Measurements from ENCODE around the gene BPTF. TPM values are rescaled to one million over a fixed set of nuclear protein-coding genes. Genes with fewer than 3 reads are reported as not detected.
"Not testable (repeated sequence)": the region's sequence is repeated elsewhere in the genome, so short reads cannot be mapped to it uniquely, and the experiment has no call there.

The BPTF gene
- total RNA-seq, 1 experiment from 2014 or later: 61.8 TPM

DNA sequence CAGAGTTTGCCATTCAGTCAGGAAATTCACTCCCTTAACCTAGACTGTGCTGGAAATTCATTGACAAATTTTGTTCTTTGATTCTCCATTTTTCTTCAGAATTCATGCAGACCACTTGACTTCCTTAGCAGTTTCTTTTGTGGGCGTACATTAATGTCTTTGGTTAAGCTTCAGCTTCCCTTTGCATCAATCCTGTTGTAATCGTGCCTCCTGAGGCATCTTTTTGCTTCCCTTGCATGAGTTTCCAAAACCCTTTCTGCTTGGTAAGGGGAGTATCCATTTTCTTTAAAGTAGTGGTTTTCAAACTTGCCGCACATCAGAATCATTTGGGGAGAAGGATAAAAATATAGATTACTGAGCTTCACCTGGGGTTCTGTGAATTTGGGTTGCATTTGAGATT is 23.5 kb downstream of the BPTF start:
- ATAC-seq; DNase-seq; H3K4me3 ChIP-seq (ENCODE audit: low read length); H3F3A ChIP-seq (ENCODE audit: low read length, unreplicated experiment); intact Hi-C loops (cut with micrococcal nuclease); H3K27me3 ChIP-seq (ENCODE audit: low read length); H3K9ac ChIP-seq (ENCODE audit: low read length); H3K4me2 ChIP-seq (ENCODE audit: low read length); H3K27ac ChIP-seq (ENCODE audit: low read length); H3K9me2 ChIP-seq (replicated peaks; ENCODE audit: low read length); H3K36me3 ChIP-seq (ENCODE audit: low read depth, low read length); H2AFZ ChIP-seq (ENCODE audit: low read length); CTCF ChIA-PET; H3K9me3 ChIP-seq (ENCODE audit: low read length); BruUV-seq (replicated peaks): not testable (repeated sequence)
- Histone ChIP-seq H4K20me1 (ENCODE audit: low read length) (peaks cover 18% of the 10 kb centered on the region; the same call in 1 of the 2 replicates), H3K79me2 (ENCODE audit: low read length) (peaks cover 91% of the 10 kb centered on the region), H3K4me1 (ENCODE audit: insufficient read depth, low read length) (peaks cover 12% of the 10 kb centered on the region)
- POLR2A ChIA-PET (ENCODE audit: unreplicated experiment): interaction anchor here (0.5 kb wide), 1 partner anchor 44 kb away, joined by 10 read pairs; no protein-coding TSS in a partner anchor

DNA sequence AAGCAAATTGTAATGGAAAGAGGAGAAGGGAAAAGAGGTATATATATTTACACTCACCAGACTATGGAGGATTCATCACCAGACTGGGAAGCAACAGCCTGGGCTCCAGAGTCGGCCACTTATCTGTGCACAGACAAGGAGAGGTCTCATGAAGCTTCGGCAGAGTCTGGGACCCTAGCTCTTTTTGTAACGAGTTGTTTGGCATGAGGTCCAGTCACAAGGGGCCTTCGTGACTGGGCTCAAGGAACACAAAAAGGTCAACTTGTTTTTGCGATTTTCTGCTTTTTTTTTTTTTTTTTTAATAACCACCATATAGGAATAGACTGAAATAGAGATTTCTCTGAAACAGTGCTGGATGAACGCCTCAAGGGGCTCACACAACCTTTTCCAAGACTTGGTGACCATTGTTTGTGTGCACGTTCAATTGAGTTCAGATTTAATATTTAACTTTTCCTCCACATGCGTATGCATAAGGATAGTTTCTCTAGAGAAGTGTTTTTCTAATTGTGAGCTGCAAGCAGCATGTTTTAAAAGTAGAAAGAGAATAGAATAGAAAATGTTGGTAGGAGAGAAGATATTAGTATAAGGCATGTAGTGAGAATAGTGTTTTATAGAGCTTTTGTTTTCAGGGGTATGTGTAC is 25.8 kb downstream of the BPTF start:
- intact Hi-C loops (cut with micrococcal nuclease): no loop called here
- Histone ChIP-seq H3K4me1 (ENCODE audit: insufficient read depth, low read length) (peaks cover 12% of the 10 kb centered on the region), H3K27me3 (ENCODE audit: low read length) (no peaks in the 10 kb centered on the region), H3K9ac (ENCODE audit: low read length) (no peak overlapping the region), H3K4me2 (ENCODE audit: low read length) (no peak overlapping the region), H3K36me3 (ENCODE audit: low read depth, low read length) (peaks cover 14% of the 10 kb centered on the region), H3F3A (ENCODE audit: low read length, unreplicated experiment) (no peaks in the 10 kb centered on the region), H3K27ac (ENCODE audit: low read length) (no peak overlapping the region), H3K79me2 (ENCODE audit: low read length) (peaks cover 98% of the 10 kb centered on the region), H2AFZ (ENCODE audit: low read length) (no peak overlapping the region), H3K4me3 (ENCODE audit: low read length) (no peak overlapping the region), H4K20me1 (ENCODE audit: low read length) (peaks cover 22% of the 10 kb centered on the region; the same call in 1 of the 2 replicates), H3K9me3 (ENCODE audit: low read length) (no peaks in the 10 kb centered on the region), H3K9me2 (replicated peaks; ENCODE audit: low read length) (no peaks in the 10 kb centered on the region)
- no peak for ATAC-seq
- no peak for DNase-seq
- BruUV-seq (replicated peaks): no TSS peak
- ChIA-PET CTCF (interaction anchor here (0.5 kb wide), 1 partner anchor 12 kb away, joined by 4 read pairs; no protein-coding TSS in a partner anchor), POLR2A (ENCODE audit: unreplicated experiment) (no interaction called here)
- TF ChIP-seq EZH2 (IDR thresholded peaks at IDR 0.05; ENCODE audit: low read length, unreplicated experiment) (no peak), EZH2phosphoT487 (IDR thresholded peaks at IDR 0.05; ENCODE audit: borderline replicate concordance, low read length) (no peak)
- TF ChIP-seq, protein P1, sequence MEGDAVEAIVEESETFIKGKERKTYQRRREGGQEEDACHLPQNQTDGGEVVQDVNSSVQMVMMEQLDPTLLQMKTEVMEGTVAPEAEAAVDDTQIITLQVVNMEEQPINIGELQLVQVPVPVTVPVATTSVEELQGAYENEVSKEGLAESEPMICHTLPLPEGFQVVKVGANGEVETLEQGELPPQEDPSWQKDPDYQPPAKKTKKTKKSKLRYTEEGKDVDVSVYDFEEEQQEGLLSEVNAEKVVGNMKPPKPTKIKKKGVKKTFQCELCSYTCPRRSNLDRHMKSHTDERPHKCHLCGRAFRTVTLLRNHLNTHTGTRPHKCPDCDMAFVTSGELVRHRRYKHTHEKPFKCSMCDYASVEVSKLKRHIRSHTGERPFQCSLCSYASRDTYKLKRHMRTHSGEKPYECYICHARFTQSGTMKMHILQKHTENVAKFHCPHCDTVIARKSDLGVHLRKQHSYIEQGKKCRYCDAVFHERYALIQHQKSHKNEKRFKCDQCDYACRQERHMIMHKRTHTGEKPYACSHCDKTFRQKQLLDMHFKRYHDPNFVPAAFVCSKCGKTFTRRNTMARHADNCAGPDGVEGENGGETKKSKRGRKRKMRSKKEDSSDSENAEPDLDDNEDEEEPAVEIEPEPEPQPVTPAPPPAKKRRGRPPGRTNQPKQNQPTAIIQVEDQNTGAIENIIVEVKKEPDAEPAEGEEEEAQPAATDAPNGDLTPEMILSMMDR (conservative IDR thresholded peaks at IDR 0.05; ENCODE audit: low read depth, low read length): no peak

DNA sequence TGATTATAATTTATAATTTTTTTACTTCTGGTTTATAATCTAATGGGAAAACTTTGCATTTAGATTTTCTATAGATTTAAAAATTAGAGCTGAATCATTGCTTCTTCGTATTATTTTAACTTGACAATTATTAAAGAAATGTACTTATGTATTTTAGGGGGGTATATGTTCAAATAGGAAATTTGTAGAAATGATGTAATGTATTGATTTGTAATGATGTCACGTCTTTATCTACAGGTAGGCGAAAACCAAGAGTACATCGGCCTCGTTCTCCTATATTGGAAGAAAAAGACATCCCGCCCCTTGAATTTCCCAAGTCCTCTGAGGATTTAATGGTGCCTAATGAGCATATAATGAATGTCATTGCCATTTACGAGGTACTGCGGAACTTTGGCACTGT is 28.4 kb downstream of the BPTF start:
- Histone ChIP-seq H3K4me3 (ENCODE audit: low read length) (no peak overlapping the region), H3K9me3 (ENCODE audit: low read length) (no peaks in the 10 kb centered on the region), H3K27ac (ENCODE audit: low read length) (no peak overlapping the region), H2AFZ (ENCODE audit: low read length) (no peak overlapping the region), H3K9ac (ENCODE audit: low read length) (no peak overlapping the region), H3K79me2 (ENCODE audit: low read length) (peaks cover 98% of the 10 kb centered on the region), H3K9me2 (replicated peaks; ENCODE audit: low read length) (no peaks in the 10 kb centered on the region), H3F3A (ENCODE audit: low read length, unreplicated experiment) (no peaks in the 10 kb centered on the region), H4K20me1 (ENCODE audit: low read length) (peaks cover 19% of the 10 kb centered on the region; the same call in 1 of the 2 replicates), H3K4me1 (ENCODE audit: insufficient read depth, low read length) (no peaks in the 10 kb centered on the region), H3K27me3 (ENCODE audit: low read length) (no peaks in the 10 kb centered on the region), H3K4me2 (ENCODE audit: low read length) (no peak overlapping the region), H3K36me3 (ENCODE audit: low read depth, low read length) (peaks cover 14% of the 10 kb centered on the region)
- ChIA-PET CTCF (no interaction called here), POLR2A (ENCODE audit: unreplicated experiment) (no interaction called here)
- no peak for ATAC-seq
- TF ChIP-seq EZH2phosphoT487 (IDR thresholded peaks at IDR 0.05; ENCODE audit: borderline replicate concordance, low read length): no peak
- TF ChIP-seq, protein P1 (conservative IDR thresholded peaks at IDR 0.05; ENCODE audit: low read depth, low read length): no peak
- no peak for DNase-seq
- intact Hi-C loops (cut with micrococcal nuclease): no loop called here
- BruUV-seq (replicated peaks): no TSS peak
